K562 (cell line): Measurements from ENCODE around the gene NPEPL1. TPM values are rescaled to one million over a fixed set of nuclear protein-coding genes. Genes with fewer than 3 reads are reported as not detected.
A peak's percentile ranks its signal among the peaks of the same experiment; 100 is the strongest.

Experiments
- ATAC-seq: fragments of 200-7000 bp; cut with Tn5 transposase; 3 replicates; pipeline ENCODE4 v1.9.1; 2020; ENCODE audit warnings: moderate library complexity
- BruUV-seq: library from RNA; stranded (reverse); fragments of 400-500 nt; replicated peaks from 2 replicates; lab custom pipeline; 2021; lab: Mats Ljungman, UMichigan
- CTCF ChIA-PET: fragments of 300-600 bp; formaldehyde crosslinking; extraction: SDS; loops from one replicate; lab custom pipeline; 2021; ENCODE audit warnings: low intra/inter-chr PET ratio; lab: Yijun Ruan, JAX
- POLR2A ChIA-PET: fragments of 300-600, 350-650 bp; sonication (Branson Sonifier 250); formaldehyde crosslinking; extraction: SDS; loops from one replicate; lab custom pipeline; 2021; ENCODE audit warnings: antibody characterized with exemption, inconsistent platforms; lab: Yijun Ruan, JAX
- DNase-seq, 4 experiments: peaks; one replicate each; pipeline versions ENCODE4 v3.0.0 to v3.0.0-alpha.2; 2011 to 2018; ENCODE audit warnings: low spot score in 3 of 4, mixed read lengths in 3 of 4; ENCODE audit errors: extremely low read depth in 1 of 4
- FAIRE-seq: peaks from 2 replicates; lab custom pipeline; 2011; peaks lifted over from hg19 to GRCh38; lab: Jason Lieb, UNC
- H2AFZ ChIP-seq: 2 replicates; pipeline ENCODE4 v1.6.0; 2011; ENCODE audit warnings: low read depth, low read length, control low read depth, inconsistent platforms
- H3K27ac ChIP-seq: fragments of 200-600 bp; 3 replicates; pipeline ENCODE4 v1.8.0; 2011; ENCODE audit warnings: low read depth, mild to moderate bottlenecking, control low read depth, inconsistent platforms, low read length, moderate library complexity, mixed read lengths; ENCODE audit errors: extremely low read depth
- H3K27me3 ChIP-seq, 2 experiments: fragments of 300-600 bp in 1 of 2; 2 replicates in 1 of 2; 3 replicates in 1 of 2; pipeline versions ENCODE4 v1.6.0 to v1.8.0; 2011; ENCODE audit warnings: inconsistent platforms in 2 of 2, low read length in 2 of 2, mild to moderate bottlenecking in 1 of 2, mixed read lengths in 1 of 2, moderate library complexity in 1 of 2; ENCODE audit not compliant: control insufficient read depth in 2 of 2, insufficient read depth in 2 of 2
- H3K36me3 ChIP-seq: fragments of 300-600 bp; 3 replicates; pipeline ENCODE4 v1.8.0; 2011; ENCODE audit warnings: mild to moderate bottlenecking, low read length, inconsistent platforms; ENCODE audit not compliant: control insufficient read depth, insufficient read depth
- H3K4me1 ChIP-seq, 2 experiments: fragments of 200-600 bp in 1 of 2; replicated peaks in 1 of 2; 2 replicates in 1 of 2; 3 replicates in 1 of 2; pipeline versions ENCODE4 v1.5.1 to v1.8.0; 2011; ENCODE audit warnings: inconsistent platforms in 2 of 2, low read length in 2 of 2, mild to moderate bottlenecking in 1 of 2, mixed read lengths in 1 of 2, moderate library complexity in 1 of 2; ENCODE audit not compliant: control insufficient read depth in 2 of 2, insufficient read depth in 2 of 2
- H3K4me2 ChIP-seq: 2 replicates; pipeline ENCODE4 v1.6.1; 2011; ENCODE audit warnings: low read length, control low read depth, inconsistent platforms, mixed read lengths; ENCODE audit not compliant: insufficient read depth
- H3K4me3 ChIP-seq: fragments of 200-600 bp; sonication (generic), shearing (Covaris generic); 2 replicates; pipeline ENCODE4 v1.5.1; 2016; ENCODE audit warnings: control low read depth, inconsistent platforms
- H3K79me2 ChIP-seq: fragments of 200-600 bp; 3 replicates; pipeline ENCODE4 v1.8.0; 2011; ENCODE audit warnings: low read length, inconsistent platforms; ENCODE audit not compliant: control insufficient read depth, insufficient read depth
- H3K9ac ChIP-seq, 2 experiments: 2 replicates each; pipeline versions ENCODE4 v1.6.0 to v1.6.1; 2011; ENCODE audit warnings: low read depth in 2 of 2, low read length in 2 of 2, control low read depth in 1 of 2, inconsistent platforms in 1 of 2, mild to moderate bottlenecking in 1 of 2, mixed read lengths in 1 of 2; ENCODE audit not compliant: insufficient read depth in 1 of 2
- H3K9me1 ChIP-seq: one replicate; pipeline ENCODE4 v1.6.0; 2011; ENCODE audit warnings: inconsistent platforms, mild to moderate bottlenecking, low read length, moderate library complexity; ENCODE audit not compliant: control insufficient read depth, insufficient read depth
- H3K9me3 ChIP-seq: replicated peaks from 2 replicates; pipeline ENCODE4 v1.5.1; 2011; ENCODE audit warnings: low read depth, low read length, inconsistent platforms; ENCODE audit not compliant: control insufficient read depth, insufficient read depth
- H4K20me1 ChIP-seq: replicated peaks from 2 replicates; pipeline ENCODE4 v1.6.1; 2011; ENCODE audit warnings: low read length, inconsistent platforms, mixed read lengths; ENCODE audit not compliant: control insufficient read depth, insufficient read depth
- EGR1 ChIP-seq: fragments of 450-650 bp; conservative IDR thresholded peaks from 2 replicates; pipeline ENCODE4 v1.6.1; 2017; ENCODE audit warnings: mild to moderate bottlenecking
- PREB ChIP-seq: sonication (generic); formaldehyde crosslinking; IDR thresholded peaks from 2 replicates; pipeline ENCODE4 v1.8.1; 2023; ENCODE audit warnings: mild to moderate bottlenecking, missing genetic modification reagents
- ZNF263 ChIP-seq: sonication (generic); formaldehyde crosslinking; IDR thresholded peaks from 2 replicates; pipeline ENCODE4 v1.8.0; 2022; ENCODE audit warnings: mild to moderate bottlenecking, missing genetic modification reagents, borderline replicate concordance
- WGBS: fragments of 100-300 bp; shearing (Covaris generic); methylation state at CpG from one replicate; pipeline ENCODE4 v1.1.6; 2016; ENCODE audit warnings: low coverage, mixed read lengths; ENCODE audit not compliant: insufficient coverage; ENCODE audit errors: missing lambda C conversion rate; 5-methylcytosine and 5-hydroxymethylcytosine counted together
- in situ Hi-C: fragments of 300-500 bp; cut with MboI; formaldehyde crosslinking; loops from 4 replicates; pipeline ENCODE4 v1.15.0; 2018; ENCODE audit warnings: inconsistent platforms, mixed read lengths
- intact Hi-C: fragments of 100-400 bp; cut with micrococcal nuclease; formaldehyde crosslinking; loops from 2 replicates; pipeline ENCODE4 v1.14.2; 2022
- polyA plus RNA-seq, 8 experiments: library from polyadenylated mRNA; depleted of rRNA in 4 of 8; stranded (reverse) in 5 of 8; unstranded in 3 of 8; fragments of >200 nt; fragmentation: Nextera tagmentation in 2 of 8; fragmentation: Illumina TruSeq in 1 of 8; extraction: Ambion mirVana in 2 of 8; extraction: Trizol in 1 of 8; gene quantifications; 2 replicates each; pipeline versions ENCODE4 v1.2.1 to v1.2.3, GENCODE V29; 2011 to 2014; ENCODE audit warnings: inconsistent platforms in 1 of 8, missing spikeins in 1 of 8
- total RNA-seq, 7 experiments: library from RNA; depleted of rRNA in 6 of 7; stranded (reverse); fragments of >200 nt in 6 of 7; fragmentation: Illumina TruSeq in 2 of 7; extraction: Trizol in 2 of 7; gene quantifications; 2 replicates each; pipeline versions ENCODE4 v1.2.1 to v1.2.3, GENCODE V29; 2011 to 2021; ENCODE audit warnings: low replicate concordance in 1 of 7

NPEPL1 gene
- total and polyA plus RNA-seq, 9 of the 15 experiments (the other 6 are each of a cell fraction or from before 2014, with no cell fraction given): 0.04 to 5.6 (median 0.94) TPM

GRCh38 chr20:58710481-58711265 is 18.1 kb downstream of the NPEPL1 start:
- in situ Hi-C loops: no loop called here
- TF ChIP-seq ZNF263 (CRISPR knock-in tag) (peak; percentile 78), PREB (CRISPR knock-in tag) (no peak), EGR1 (0 out of 2 replicates have a peak, but pooled peaks have one; percentile 5)
- no TSS peak for BruUV-seq

More at GRCh38 chr20:58710481-58711265, 18.1 kb downstream of the NPEPL1 start:
- DNase-seq (no peak), ATAC-seq (no peak), FAIRE-seq (no peak)
- Histone ChIP-seq H3K4me1 (peaks cover 0 to 19% of the 10 kb centered on the region in 2 experiments; a peak in 1 of 5 replicates), H3K4me3 (no peak overlapping the region), H3K27ac (no peak overlapping the region), H3K27me3 (peaks cover 0 to 34% of the 10 kb centered on the region in 2 experiments; a peak in 2 of 5 replicates), H3K36me3 (no peaks in the 10 kb centered on the region), H3K9me3 (no peaks in the 10 kb centered on the region), H3K4me2 (no peak overlapping the region), H3K9ac (no peak overlapping the region), H3K9me1 (peaks cover 2% of the 10 kb centered on the region), H4K20me1 (no peaks in the 10 kb centered on the region), H2AFZ (no peak overlapping the region), H3K79me2 (no peaks in the 10 kb centered on the region)
- ChIA-PET CTCF (no interaction called here), POLR2A (no interaction called here)
- WGBS: 46% methylated on average over 13 of the region's 17 CpGs
- intact Hi-C loops: no loop called here
